ENCODE results near the gene IL19. TPM values are rescaled to one million over a fixed set of nuclear protein-coding genes. Genes with fewer than 3 reads are reported as not detected.

Gene IL19
- total RNA-seq, 1 experiment from 2014 or later: not detected

DNA sequence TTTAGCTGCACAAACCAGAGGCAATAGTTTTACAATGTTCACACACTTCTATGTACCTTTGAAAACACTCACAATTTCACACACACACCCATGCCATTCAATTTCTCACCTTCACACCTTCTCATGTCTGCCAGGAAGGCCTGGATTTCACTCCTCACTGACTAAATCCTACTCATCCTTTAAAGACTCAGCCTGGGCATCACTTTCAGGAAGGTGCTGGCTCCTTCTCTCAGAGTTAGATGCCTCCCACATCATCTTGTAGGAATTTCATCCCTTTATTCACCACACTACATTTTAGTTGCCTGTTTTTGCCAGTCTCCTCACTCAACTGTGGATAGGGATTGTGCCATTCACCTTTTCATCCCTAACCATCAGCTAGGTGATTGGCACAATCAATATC is 97.1 kb downstream of the IL19 start:
- Histone ChIP-seq H3K27ac (ENCODE audit: insufficient read length, low read depth, low read length) (no peak overlapping the region), H2BK5ac (ENCODE audit: insufficient read length, low read length) (no peak overlapping the region), H3K79me2 (ENCODE audit: insufficient read depth, low read length) (0 out of 2 replicates have a peak, but pooled peaks cover 1% of the 10 kb centered on the region), H3K9ac (ENCODE audit: extremely low read depth, insufficient read length, low read length) (no peak overlapping the region), H3K18ac (ENCODE audit: insufficient read length, low read depth, low read length) (no peak overlapping the region), H3K79me1 (ENCODE audit: insufficient read depth, low read depth, low read length, poor library complexity, severe bottlenecking) (no peaks in the 10 kb centered on the region), H2BK12ac (ENCODE audit: insufficient read length, low read depth, low read length) (no peak overlapping the region), H4K5ac (ENCODE audit: insufficient read length, low read depth, low read length) (no peak overlapping the region), H3K23me2 (ENCODE audit: insufficient read length, low read depth, low read length, poor library complexity, severe bottlenecking) (no peaks in the 10 kb centered on the region), H3K4me1 (ENCODE audit: insufficient read depth, low read length) (no peaks in the 10 kb centered on the region), H4K8ac (replicated peaks; ENCODE audit: insufficient read length, low read depth, low read length) (no peak overlapping the region), H2BK15ac (ENCODE audit: low read depth, low read length) (no peak overlapping the region), H2BK120ac (ENCODE audit: low read depth, low read length, poor library complexity, severe bottlenecking) (no peak overlapping the region), H2AFZ (ENCODE audit: low read length) (no peak overlapping the region), H3K4ac (ENCODE audit: low read depth, low read length) (no peak overlapping the region), H3K23ac (ENCODE audit: insufficient read length, low read depth, low read length) (no peak overlapping the region), H3K9me3 (ENCODE audit: control insufficient read depth, low read depth, low read length) (no peaks in the 10 kb centered on the region), H3K4me2 (ENCODE audit: insufficient read depth, insufficient read length, low read length) (no peak overlapping the region), H4K20me1 (ENCODE audit: control insufficient read depth, insufficient read depth, insufficient read length) (no peaks in the 10 kb centered on the region), H4K91ac (ENCODE audit: insufficient read length, low read depth, low read length) (no peak overlapping the region), H2AK5ac (ENCODE audit: insufficient read length, low read length) (no peak overlapping the region), H3K14ac (ENCODE audit: insufficient read depth, low read length) (no peak overlapping the region), H3T11ph (ENCODE audit: low read length) (no peak overlapping the region), H3K56ac (ENCODE audit: insufficient read length, low read depth, low read length) (no peak overlapping the region), H3K27me3 (ENCODE audit: insufficient read depth, low read length) (no peaks in the 10 kb centered on the region), H2BK20ac (ENCODE audit: low read depth, low read length, poor library complexity, severe bottlenecking) (no peak overlapping the region)
- DNase-seq: no peak
- Mint-ChIP-seq H3K4me1 (no peaks in the 10 kb centered on the region; a peak in 1 of 4 replicates), H3K27me3 (ENCODE audit: low read depth) (peaks cover 37% of the 10 kb centered on the region), H3K4me3 (no peak overlapping the region), H3K9me3 (no peaks in the 10 kb centered on the region; a peak in 1 of 5 replicates), H3K36me3 (ENCODE audit: insufficient read depth in 1 of 3, low read depth in 3 of 3) (no peaks in the 10 kb centered on the region), H3K27ac (no peak overlapping the region)
- TF ChIP-seq, protein P1, sequence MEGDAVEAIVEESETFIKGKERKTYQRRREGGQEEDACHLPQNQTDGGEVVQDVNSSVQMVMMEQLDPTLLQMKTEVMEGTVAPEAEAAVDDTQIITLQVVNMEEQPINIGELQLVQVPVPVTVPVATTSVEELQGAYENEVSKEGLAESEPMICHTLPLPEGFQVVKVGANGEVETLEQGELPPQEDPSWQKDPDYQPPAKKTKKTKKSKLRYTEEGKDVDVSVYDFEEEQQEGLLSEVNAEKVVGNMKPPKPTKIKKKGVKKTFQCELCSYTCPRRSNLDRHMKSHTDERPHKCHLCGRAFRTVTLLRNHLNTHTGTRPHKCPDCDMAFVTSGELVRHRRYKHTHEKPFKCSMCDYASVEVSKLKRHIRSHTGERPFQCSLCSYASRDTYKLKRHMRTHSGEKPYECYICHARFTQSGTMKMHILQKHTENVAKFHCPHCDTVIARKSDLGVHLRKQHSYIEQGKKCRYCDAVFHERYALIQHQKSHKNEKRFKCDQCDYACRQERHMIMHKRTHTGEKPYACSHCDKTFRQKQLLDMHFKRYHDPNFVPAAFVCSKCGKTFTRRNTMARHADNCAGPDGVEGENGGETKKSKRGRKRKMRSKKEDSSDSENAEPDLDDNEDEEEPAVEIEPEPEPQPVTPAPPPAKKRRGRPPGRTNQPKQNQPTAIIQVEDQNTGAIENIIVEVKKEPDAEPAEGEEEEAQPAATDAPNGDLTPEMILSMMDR (conservative IDR thresholded peaks at IDR 0.05): no peak

Data from H9 (cell line).